Loucy (cell line): Measurements from ENCODE around the gene SETBP1.

Source experiments
- H2AFZ ChIP-seq: fragments of 200-600 bp; sonication (generic); 2 replicates; pipeline ENCODE4 v1.6.0; 2016; ENCODE audit warnings: antibody characterized with exemption, mild to moderate bottlenecking, low read length, moderate library complexity
- H3F3A ChIP-seq: fragments of 200-600 bp; 2 replicates; pipeline ENCODE4 v1.6.0; 2016; ENCODE audit warnings: antibody characterized with exemption, low read depth, mild to moderate bottlenecking
- H3K27me3 ChIP-seq: fragments of 200-600 bp; sonication (generic); 2 replicates; pipeline ENCODE4 v1.6.1; 2014; ENCODE audit warnings: low read length, mild to moderate bottlenecking; ENCODE audit not compliant: insufficient read depth, poor library complexity, severe bottlenecking
- H3K36me3 ChIP-seq: fragments of 200-600 bp; sonication (generic); 2 replicates; pipeline ENCODE4 v1.6.1; 2016; ENCODE audit warnings: low read length; ENCODE audit not compliant: insufficient read depth
- H3K4me1 ChIP-seq: fragments of 200-600 bp; sonication (generic); 2 replicates; pipeline ENCODE4 v1.5.1; 2014; ENCODE audit warnings: low read length, mild to moderate bottlenecking; ENCODE audit not compliant: insufficient read depth, poor library complexity, severe bottlenecking
- H3K4me2 ChIP-seq: fragments of 200-600 bp; sonication (generic); 2 replicates; pipeline ENCODE4 v1.6.0; 2014; ENCODE audit warnings: antibody characterized with exemption, low read length, low read depth, mild to moderate bottlenecking; ENCODE audit not compliant: poor library complexity, severe bottlenecking
- H3K4me3 ChIP-seq: fragments of 200-600 bp; sonication (generic); 2 replicates; pipeline ENCODE4 v1.5.1; 2014; ENCODE audit warnings: low read length, mild to moderate bottlenecking, mixed read lengths; ENCODE audit not compliant: poor library complexity, severe bottlenecking
- H3K79me2 ChIP-seq: fragments of 200-600 bp; sonication (generic); 2 replicates; pipeline ENCODE4 v1.6.1; 2014; ENCODE audit warnings: low read length; ENCODE audit not compliant: insufficient read depth
- H3K9ac ChIP-seq: fragments of 200-600 bp; sonication (generic); 2 replicates; pipeline ENCODE4 v1.6.0; 2014; ENCODE audit warnings: mild to moderate bottlenecking, low read depth, low read length, moderate library complexity; ENCODE audit not compliant: poor library complexity, severe bottlenecking
- H3K9me2 ChIP-seq: fragments of 200-600 bp; sonication (generic); replicated peaks from 2 replicates; pipeline ENCODE4 v1.6.1; 2016; ENCODE audit warnings: low read depth, low read length, mixed read lengths
- H3K9me3 ChIP-seq: fragments of 200-600 bp; sonication (generic); 2 replicates; pipeline ENCODE4 v1.6.1; 2014; ENCODE audit warnings: mild to moderate bottlenecking, antibody characterized with exemption, low read length, low read depth; ENCODE audit not compliant: insufficient read depth
- H4K20me1 ChIP-seq: fragments of 200-600 bp; sonication (generic); 2 replicates; pipeline ENCODE4 v1.6.0; 2014; ENCODE audit warnings: antibody characterized with exemption, low read length, mild to moderate bottlenecking; ENCODE audit not compliant: insufficient read depth, poor library complexity, severe bottlenecking
- EZH2phosphoT487 ChIP-seq: fragments of 200-600 bp; IDR thresholded peaks from 2 replicates; pipeline ENCODE4 v1.6.1; 2018; ENCODE audit warnings: antibody characterized with exemption, mild to moderate bottlenecking, moderate library complexity, borderline replicate concordance
- TF ChIP-seq, protein P1 (sequence below): fragments of 200-600 bp; sonication (generic); conservative IDR thresholded peaks from 2 replicates; pipeline ENCODE4 v1.5.1; 2014; ENCODE audit warnings: mild to moderate bottlenecking, antibody characterized with exemption, low read length

SETBP1 gene

GRCh38 chr18:44671914-44672313 lies 8.8 kb upstream of the SETBP1 start:
- Histone ChIP-seq H3K4me2 (no peak overlapping the region), H3F3A (no peaks in the 10 kb centered on the region), H3K79me2 (no peaks in the 10 kb centered on the region), H3K36me3 (no peaks in the 10 kb centered on the region), H3K4me3 (no peak overlapping the region), H4K20me1 (no peaks in the 10 kb centered on the region), H2AFZ (no peak overlapping the region), H3K9ac (no peak overlapping the region), H3K4me1 (no peaks in the 10 kb centered on the region), H3K9me2 (no peaks in the 10 kb centered on the region), H3K9me3 (no peaks in the 10 kb centered on the region), H3K27me3 (no peaks in the 10 kb centered on the region)
- TF ChIP-seq EZH2phosphoT487 = no peak
- TF ChIP-seq, protein P1, sequence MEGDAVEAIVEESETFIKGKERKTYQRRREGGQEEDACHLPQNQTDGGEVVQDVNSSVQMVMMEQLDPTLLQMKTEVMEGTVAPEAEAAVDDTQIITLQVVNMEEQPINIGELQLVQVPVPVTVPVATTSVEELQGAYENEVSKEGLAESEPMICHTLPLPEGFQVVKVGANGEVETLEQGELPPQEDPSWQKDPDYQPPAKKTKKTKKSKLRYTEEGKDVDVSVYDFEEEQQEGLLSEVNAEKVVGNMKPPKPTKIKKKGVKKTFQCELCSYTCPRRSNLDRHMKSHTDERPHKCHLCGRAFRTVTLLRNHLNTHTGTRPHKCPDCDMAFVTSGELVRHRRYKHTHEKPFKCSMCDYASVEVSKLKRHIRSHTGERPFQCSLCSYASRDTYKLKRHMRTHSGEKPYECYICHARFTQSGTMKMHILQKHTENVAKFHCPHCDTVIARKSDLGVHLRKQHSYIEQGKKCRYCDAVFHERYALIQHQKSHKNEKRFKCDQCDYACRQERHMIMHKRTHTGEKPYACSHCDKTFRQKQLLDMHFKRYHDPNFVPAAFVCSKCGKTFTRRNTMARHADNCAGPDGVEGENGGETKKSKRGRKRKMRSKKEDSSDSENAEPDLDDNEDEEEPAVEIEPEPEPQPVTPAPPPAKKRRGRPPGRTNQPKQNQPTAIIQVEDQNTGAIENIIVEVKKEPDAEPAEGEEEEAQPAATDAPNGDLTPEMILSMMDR = no peak

GRCh38 chr18:44672506-44672905 lies 8.2 kb upstream of the SETBP1 start:
- Histone ChIP-seq H3K4me1 (peaks cover 4% of the 10 kb centered on the region), H3K9me3 (no peaks in the 10 kb centered on the region), H4K20me1 (no peaks in the 10 kb centered on the region), H2AFZ (no peak overlapping the region), H3F3A (no peaks in the 10 kb centered on the region), H3K4me2 (no peak overlapping the region), H3K9ac (no peak overlapping the region), H3K27me3 (no peaks in the 10 kb centered on the region), H3K36me3 (no peaks in the 10 kb centered on the region), H3K4me3 (no peak overlapping the region), H3K79me2 (no peaks in the 10 kb centered on the region), H3K9me2 (no peaks in the 10 kb centered on the region)
- TF ChIP-seq, protein P1 = no peak
- no peak for TF ChIP-seq EZH2phosphoT487

DNA sequence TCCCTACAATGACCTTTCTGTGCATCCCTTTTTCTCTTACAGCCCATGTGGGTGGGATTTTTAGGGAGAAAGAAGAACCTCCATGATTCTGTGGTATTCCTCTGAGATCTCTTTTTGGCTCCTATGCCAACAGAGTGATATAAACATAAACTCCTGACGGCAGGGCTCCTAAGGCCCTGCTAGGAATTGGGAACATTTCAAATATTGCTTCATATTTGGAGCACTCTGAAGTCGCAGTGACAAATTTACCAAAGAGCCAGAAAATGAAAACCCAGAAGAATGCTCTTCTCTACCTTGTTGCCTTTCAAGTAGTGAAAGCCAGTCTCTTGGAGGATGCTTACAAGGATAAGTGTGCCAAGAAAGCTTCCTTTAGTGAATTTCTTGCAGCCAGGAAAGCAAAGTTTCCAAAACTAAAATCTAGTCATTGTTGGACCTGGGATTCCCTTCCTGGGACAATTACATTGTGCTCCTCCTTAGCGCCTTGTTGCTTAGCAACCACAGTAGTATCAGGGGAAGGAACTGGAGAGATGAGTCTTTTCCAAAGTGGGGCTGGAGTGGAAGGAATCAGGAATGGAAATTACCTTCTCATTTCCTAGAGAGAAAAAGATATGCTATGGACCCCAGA lies 7.3 kb upstream of the SETBP1 start:
- no peaks in the 10 kb centered on the region for H4K20me1 ChIP-seq
- H3K4me2 ChIP-seq = no peak overlapping the region
- H3K4me1 ChIP-seq = peaks cover 12% of the 10 kb centered on the region
- no peak overlapping the region for H2AFZ ChIP-seq
- no peaks in the 10 kb centered on the region for H3K79me2 ChIP-seq
- no peaks in the 10 kb centered on the region for H3K27me3 ChIP-seq
- H3K9me3 ChIP-seq = no peaks in the 10 kb centered on the region
- H3K9ac ChIP-seq = no peak overlapping the region
- H3K9me2 ChIP-seq = no peaks in the 10 kb centered on the region
- no peak overlapping the region for H3K4me3 ChIP-seq
- H3F3A ChIP-seq = no peaks in the 10 kb centered on the region
- TF ChIP-seq, protein P1 = no peak
- no peak for TF ChIP-seq EZH2phosphoT487
- no peaks in the 10 kb centered on the region for H3K36me3 ChIP-seq
